Measurements from ENCODE around the gene AGBL4.

The AGBL4 gene

GRCh38 chr1:48846441-48846840, 1177.3 kb downstream of the AGBL4 start:
- Histone ChIP-seq H3K27me3 (ENCODE audit: insufficient read depth, low read length) (peaks cover 24% of the 10 kb centered on the region; the same call in 1 of the 2 replicates), H2AFZ (ENCODE audit: low read length, unreplicated experiment) (no peak overlapping the region), H3K36me3 (ENCODE audit: insufficient read depth, low read length) (no peaks in the 10 kb centered on the region), H3K27ac (ENCODE audit: low read depth, low read length) (no peak overlapping the region), H3K79me2 (ENCODE audit: control insufficient read depth, insufficient read depth, low read length, unreplicated experiment) (no peaks in the 10 kb centered on the region), H3K4me3 (ENCODE audit: low read depth, low read length) (no peak overlapping the region), H3K4me1 (ENCODE audit: control insufficient read depth, insufficient read depth, low read length, unreplicated experiment) (peaks cover 2% of the 10 kb centered on the region)

GRCh38 chr1:48844187-48844586, 1179.6 kb downstream of the AGBL4 start:
- Histone ChIP-seq H3K36me3 (ENCODE audit: insufficient read depth, low read length) (no peaks in the 10 kb centered on the region), H3K4me1 (ENCODE audit: control insufficient read depth, insufficient read depth, low read length, unreplicated experiment) (no peaks in the 10 kb centered on the region), H3K27ac (ENCODE audit: low read depth, low read length) (no peak overlapping the region), H3K27me3 (ENCODE audit: insufficient read depth, low read length) (peaks cover 42% of the 10 kb centered on the region; the same call in 1 of the 2 replicates), H2AFZ (ENCODE audit: low read length, unreplicated experiment) (no peak overlapping the region), H3K79me2 (ENCODE audit: control insufficient read depth, insufficient read depth, low read length, unreplicated experiment) (no peaks in the 10 kb centered on the region), H3K4me3 (ENCODE audit: low read depth, low read length) (no peak overlapping the region)

GRCh38 chr1:48841966-48842365, 1181.8 kb downstream of the AGBL4 start:
- no peak overlapping the region for H2AFZ ChIP-seq (ENCODE audit: low read length, unreplicated experiment)
- H3K4me3 ChIP-seq (ENCODE audit: low read depth, low read length): no peak overlapping the region
- no peaks in the 10 kb centered on the region for H3K79me2 ChIP-seq (ENCODE audit: control insufficient read depth, insufficient read depth, low read length, unreplicated experiment)
- no peaks in the 10 kb centered on the region for H3K36me3 ChIP-seq (ENCODE audit: insufficient read depth, low read length)
- H3K27ac ChIP-seq (ENCODE audit: low read depth, low read length): no peak overlapping the region
- no peaks in the 10 kb centered on the region for H3K4me1 ChIP-seq (ENCODE audit: control insufficient read depth, insufficient read depth, low read length, unreplicated experiment)
- peaks cover 58% of the 10 kb centered on the region for H3K27me3 ChIP-seq (ENCODE audit: insufficient read depth, low read length)

- Histone ChIP-seq H3K27me3 (ENCODE audit: insufficient read depth, low read length) (peaks cover 59% of the 10 kb centered on the region), H3K4me1 (ENCODE audit: control insufficient read depth, insufficient read depth, low read length, unreplicated experiment) (no peaks in the 10 kb centered on the region), H2AFZ (ENCODE audit: low read length, unreplicated experiment) (no peak overlapping the region), H3K27ac (ENCODE audit: low read depth, low read length) (no peak overlapping the region), H3K36me3 (ENCODE audit: insufficient read depth, low read length) (no peaks in the 10 kb centered on the region), H3K4me3 (ENCODE audit: low read depth, low read length) (no peak overlapping the region), H3K79me2 (ENCODE audit: control insufficient read depth, insufficient read depth, low read length, unreplicated experiment) (no peaks in the 10 kb centered on the region)
These were observed 1182.3 kb downstream of the AGBL4 start for GRCh38 chr1:48841461-48841860.

GRCh38 chr1:48831120-48831978, 1192.4 kb downstream of the AGBL4 start:
- Histone ChIP-seq H3K27me3 (ENCODE audit: insufficient read depth, low read length) (peaks cover 74% of the 10 kb centered on the region), H3K4me3 (ENCODE audit: low read depth, low read length) (no peak overlapping the region), H3K27ac (ENCODE audit: low read depth, low read length) (no peak overlapping the region), H3K79me2 (ENCODE audit: control insufficient read depth, insufficient read depth, low read length, unreplicated experiment) (no peaks in the 10 kb centered on the region), H2AFZ (ENCODE audit: low read length, unreplicated experiment) (no peak overlapping the region), H3K4me1 (ENCODE audit: control insufficient read depth, insufficient read depth, low read length, unreplicated experiment) (no peaks in the 10 kb centered on the region), H3K36me3 (ENCODE audit: insufficient read depth, low read length) (no peaks in the 10 kb centered on the region)

GRCh38 chr1:48830715-48831114, 1193.0 kb downstream of the AGBL4 start:
- Histone ChIP-seq H3K79me2 (ENCODE audit: control insufficient read depth, insufficient read depth, low read length, unreplicated experiment) (no peaks in the 10 kb centered on the region), H3K4me1 (ENCODE audit: control insufficient read depth, insufficient read depth, low read length, unreplicated experiment) (no peaks in the 10 kb centered on the region), H2AFZ (ENCODE audit: low read length, unreplicated experiment) (no peak overlapping the region), H3K27me3 (ENCODE audit: insufficient read depth, low read length) (peaks cover 74% of the 10 kb centered on the region), H3K4me3 (ENCODE audit: low read depth, low read length) (no peak overlapping the region), H3K27ac (ENCODE audit: low read depth, low read length) (no peak overlapping the region), H3K36me3 (ENCODE audit: insufficient read depth, low read length) (no peaks in the 10 kb centered on the region)

- Histone ChIP-seq H3K4me3 (ENCODE audit: low read depth, low read length) (no peak overlapping the region), H3K79me2 (ENCODE audit: control insufficient read depth, insufficient read depth, low read length, unreplicated experiment) (no peaks in the 10 kb centered on the region), H2AFZ (ENCODE audit: low read length, unreplicated experiment) (no peak overlapping the region), H3K4me1 (ENCODE audit: control insufficient read depth, insufficient read depth, low read length, unreplicated experiment) (no peaks in the 10 kb centered on the region), H3K27me3 (ENCODE audit: insufficient read depth, low read length) (peaks cover 68% of the 10 kb centered on the region), H3K27ac (ENCODE audit: low read depth, low read length) (no peak overlapping the region), H3K36me3 (ENCODE audit: insufficient read depth, low read length) (no peaks in the 10 kb centered on the region)
These were observed 1194.3 kb downstream of the AGBL4 start for GRCh38 chr1:48829446-48829845.

- Histone ChIP-seq H3K27ac (ENCODE audit: low read depth, low read length) (no peak overlapping the region), H3K36me3 (ENCODE audit: insufficient read depth, low read length) (no peaks in the 10 kb centered on the region), H3K4me3 (ENCODE audit: low read depth, low read length) (no peak overlapping the region), H2AFZ (ENCODE audit: low read length, unreplicated experiment) (no peak overlapping the region), H3K27me3 (ENCODE audit: insufficient read depth, low read length) (peaks cover 35% of the 10 kb centered on the region), H3K4me1 (ENCODE audit: control insufficient read depth, insufficient read depth, low read length, unreplicated experiment) (no peaks in the 10 kb centered on the region), H3K79me2 (ENCODE audit: control insufficient read depth, insufficient read depth, low read length, unreplicated experiment) (no peaks in the 10 kb centered on the region)
These were observed 1200.6 kb downstream of the AGBL4 start for GRCh38 chr1:48823168-48823567.

GRCh38 chr1:48820491-48820890, 1203.3 kb downstream of the AGBL4 start:
- Histone ChIP-seq H3K79me2 (ENCODE audit: control insufficient read depth, insufficient read depth, low read length, unreplicated experiment) (no peaks in the 10 kb centered on the region), H3K4me3 (ENCODE audit: low read depth, low read length) (no peak overlapping the region)

GRCh38 chr1:48817505-48818114, 1206.1 kb downstream of the AGBL4 start:
- peaks cover 10% of the 10 kb centered on the region for H3K27me3 ChIP-seq (ENCODE audit: insufficient read depth, low read length)
- H2AFZ ChIP-seq (ENCODE audit: low read length, unreplicated experiment): no peak overlapping the region
- no peaks in the 10 kb centered on the region for H3K4me1 ChIP-seq (ENCODE audit: control insufficient read depth, insufficient read depth, low read length, unreplicated experiment)
- no peak overlapping the region for H3K4me3 ChIP-seq (ENCODE audit: low read depth, low read length)
- no peaks in the 10 kb centered on the region for H3K79me2 ChIP-seq (ENCODE audit: control insufficient read depth, insufficient read depth, low read length, unreplicated experiment)
- no peak overlapping the region for H3K27ac ChIP-seq (ENCODE audit: low read depth, low read length)
- no peaks in the 10 kb centered on the region for H3K36me3 ChIP-seq (ENCODE audit: insufficient read depth, low read length)

More at GRCh38 chr1:48820491-48820890, 1203.3 kb downstream of the AGBL4 start:
- peaks cover 14% of the 10 kb centered on the region for H3K27me3 ChIP-seq (ENCODE audit: insufficient read depth, low read length)
- H3K4me1 ChIP-seq (ENCODE audit: control insufficient read depth, insufficient read depth, low read length, unreplicated experiment): no peaks in the 10 kb centered on the region
- H2AFZ ChIP-seq (ENCODE audit: low read length, unreplicated experiment): no peak overlapping the region
- H3K27ac ChIP-seq (ENCODE audit: low read depth, low read length): no peak overlapping the region
- no peaks in the 10 kb centered on the region for H3K36me3 ChIP-seq (ENCODE audit: insufficient read depth, low read length)

GRCh38 chr1:48810740-48811139, 1213.0 kb downstream of the AGBL4 start:
- no peaks in the 10 kb centered on the region for H3K4me1 ChIP-seq (ENCODE audit: control insufficient read depth, insufficient read depth, low read length, unreplicated experiment)
- no peaks in the 10 kb centered on the region for H3K36me3 ChIP-seq (ENCODE audit: insufficient read depth, low read length)
- no peak overlapping the region for H3K4me3 ChIP-seq (ENCODE audit: low read depth, low read length)
- no peaks in the 10 kb centered on the region for H3K27me3 ChIP-seq (ENCODE audit: insufficient read depth, low read length)
- no peak overlapping the region for H2AFZ ChIP-seq (ENCODE audit: low read length, unreplicated experiment)
- H3K79me2 ChIP-seq (ENCODE audit: control insufficient read depth, insufficient read depth, low read length, unreplicated experiment): no peaks in the 10 kb centered on the region
- no peak overlapping the region for H3K27ac ChIP-seq (ENCODE audit: low read depth, low read length)

All from ACC112 (cell line).